Right lobe of liver (tissue), 4 donors: ENCODE results near the gene GLUD1.
"Not testable (repeated sequence)": the region's sequence is repeated elsewhere in the genome, so short reads cannot be mapped to it uniquely, and the experiment has no call there.

Source experiments
- POLR2A ChIP-seq: fragments of 450-650 bp; IDR thresholded peaks from one replicate; pipeline ENCODE4 v1.6.1; 2017; ENCODE audit warnings: antibody characterized with exemption, mild to moderate bottlenecking
- TF ChIP-seq, protein P1 (sequence below), 4 donors: fragments of 200-600 bp in 3 of 4; fragments of 450-650 bp in 1 of 4; IDR thresholded peaks; one replicate each; pipeline versions ENCODE4 v1.5.1 to v1.8.0; 2016 to 2022; ENCODE audit warnings: antibody characterized with exemption in 4 of 4, mild to moderate bottlenecking in 2 of 4
- donor health status: DM: no; HTN: no; CAD: no.
- donor health status: DM: no; HTN: no; CAD: no.
- donor health status: DM: no; HTN: yes; CAD: no.

DNA sequence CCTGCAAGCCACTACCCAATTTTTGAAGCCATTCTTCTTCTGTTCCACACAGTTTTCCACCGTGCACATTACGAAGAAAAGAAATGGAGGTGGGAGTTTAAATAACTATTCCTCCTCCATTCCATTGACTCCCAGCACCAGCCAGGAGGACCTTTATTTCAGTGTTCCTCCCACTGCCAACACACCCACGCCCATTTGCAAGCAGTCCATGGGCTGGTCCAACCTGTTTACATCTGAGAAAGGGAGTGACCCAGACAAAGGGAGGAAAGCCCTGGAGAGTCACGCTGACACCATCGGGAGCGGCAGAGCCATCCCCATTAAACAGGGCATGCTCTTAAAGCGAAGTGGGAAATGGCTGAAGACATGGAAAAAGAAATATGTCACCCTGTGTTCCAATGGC, 86.3 kb downstream of the GLUD1 start:
- TF ChIP-seq, protein P1, sequence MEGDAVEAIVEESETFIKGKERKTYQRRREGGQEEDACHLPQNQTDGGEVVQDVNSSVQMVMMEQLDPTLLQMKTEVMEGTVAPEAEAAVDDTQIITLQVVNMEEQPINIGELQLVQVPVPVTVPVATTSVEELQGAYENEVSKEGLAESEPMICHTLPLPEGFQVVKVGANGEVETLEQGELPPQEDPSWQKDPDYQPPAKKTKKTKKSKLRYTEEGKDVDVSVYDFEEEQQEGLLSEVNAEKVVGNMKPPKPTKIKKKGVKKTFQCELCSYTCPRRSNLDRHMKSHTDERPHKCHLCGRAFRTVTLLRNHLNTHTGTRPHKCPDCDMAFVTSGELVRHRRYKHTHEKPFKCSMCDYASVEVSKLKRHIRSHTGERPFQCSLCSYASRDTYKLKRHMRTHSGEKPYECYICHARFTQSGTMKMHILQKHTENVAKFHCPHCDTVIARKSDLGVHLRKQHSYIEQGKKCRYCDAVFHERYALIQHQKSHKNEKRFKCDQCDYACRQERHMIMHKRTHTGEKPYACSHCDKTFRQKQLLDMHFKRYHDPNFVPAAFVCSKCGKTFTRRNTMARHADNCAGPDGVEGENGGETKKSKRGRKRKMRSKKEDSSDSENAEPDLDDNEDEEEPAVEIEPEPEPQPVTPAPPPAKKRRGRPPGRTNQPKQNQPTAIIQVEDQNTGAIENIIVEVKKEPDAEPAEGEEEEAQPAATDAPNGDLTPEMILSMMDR (IDR thresholded peaks at IDR 0.05): not testable (repeated sequence)
- TF ChIP-seq POLR2A: not testable (repeated sequence)
